Tibial nerve (tissue), 4 donors: ENCODE results near the gene NPFFR1.

Experiments
- EP300 ChIP-seq, 2 donors: sonication (generic); formaldehyde crosslinking; IDR thresholded peaks; one replicate each; pipeline ENCODE4 v1.6.1; 2017; ENCODE audit warnings: antibody characterized with exemption in 2 of 2, mild to moderate bottlenecking in 1 of 2
- TF ChIP-seq, protein P1 (sequence below), 5 experiments: fragments of 200-600 bp in 3 of 5; fragments of 450-650 bp in 2 of 5; sonication (generic) in 3 of 5; IDR thresholded peaks; one replicate each; pipeline ENCODE4 v1.5.1; 2016 to 2019; ENCODE audit warnings: antibody characterized with exemption in 5 of 5, mild to moderate bottlenecking in 3 of 5, moderate library complexity in 2 of 5

DNA sequence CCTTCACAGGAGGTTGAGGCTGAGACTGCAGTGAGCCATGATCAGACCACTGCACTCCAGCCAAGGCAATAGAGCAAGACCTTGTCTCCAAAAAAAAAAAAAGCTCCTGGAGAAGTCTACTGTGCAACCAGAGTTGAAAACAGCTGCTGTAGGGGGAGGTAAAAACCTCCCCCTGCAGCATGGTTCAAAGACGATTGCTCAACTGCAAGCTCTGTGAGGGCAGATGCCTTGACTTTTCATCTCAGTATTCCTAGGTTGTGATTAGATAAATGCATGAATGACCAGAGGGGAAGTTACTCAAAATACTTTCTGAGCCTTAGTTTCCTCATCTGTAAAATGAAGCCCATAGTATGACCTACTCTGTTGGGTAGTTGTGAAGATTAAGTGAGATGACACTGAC lies 25.6 kb downstream of the NPFFR1 start:
- TF ChIP-seq, protein P1, sequence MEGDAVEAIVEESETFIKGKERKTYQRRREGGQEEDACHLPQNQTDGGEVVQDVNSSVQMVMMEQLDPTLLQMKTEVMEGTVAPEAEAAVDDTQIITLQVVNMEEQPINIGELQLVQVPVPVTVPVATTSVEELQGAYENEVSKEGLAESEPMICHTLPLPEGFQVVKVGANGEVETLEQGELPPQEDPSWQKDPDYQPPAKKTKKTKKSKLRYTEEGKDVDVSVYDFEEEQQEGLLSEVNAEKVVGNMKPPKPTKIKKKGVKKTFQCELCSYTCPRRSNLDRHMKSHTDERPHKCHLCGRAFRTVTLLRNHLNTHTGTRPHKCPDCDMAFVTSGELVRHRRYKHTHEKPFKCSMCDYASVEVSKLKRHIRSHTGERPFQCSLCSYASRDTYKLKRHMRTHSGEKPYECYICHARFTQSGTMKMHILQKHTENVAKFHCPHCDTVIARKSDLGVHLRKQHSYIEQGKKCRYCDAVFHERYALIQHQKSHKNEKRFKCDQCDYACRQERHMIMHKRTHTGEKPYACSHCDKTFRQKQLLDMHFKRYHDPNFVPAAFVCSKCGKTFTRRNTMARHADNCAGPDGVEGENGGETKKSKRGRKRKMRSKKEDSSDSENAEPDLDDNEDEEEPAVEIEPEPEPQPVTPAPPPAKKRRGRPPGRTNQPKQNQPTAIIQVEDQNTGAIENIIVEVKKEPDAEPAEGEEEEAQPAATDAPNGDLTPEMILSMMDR (IDR thresholded peaks at IDR 0.05), result no peak
- TF ChIP-seq EP300 (IDR thresholded peaks at IDR 0.05), result no peak
